HG03139 (cell line): ENCODE data around the gene PHLPP1.
A peak's percentile ranks its signal among the peaks of the same experiment; 100 is the strongest.

Experiments used
- ATAC-seq: cut with Tn5 transposase; IDR thresholded peaks from one replicate; pipeline ENCODE4 v1.9.1; 2021; ENCODE audit not compliant: unreplicated experiment

The PHLPP1 gene

DNA sequence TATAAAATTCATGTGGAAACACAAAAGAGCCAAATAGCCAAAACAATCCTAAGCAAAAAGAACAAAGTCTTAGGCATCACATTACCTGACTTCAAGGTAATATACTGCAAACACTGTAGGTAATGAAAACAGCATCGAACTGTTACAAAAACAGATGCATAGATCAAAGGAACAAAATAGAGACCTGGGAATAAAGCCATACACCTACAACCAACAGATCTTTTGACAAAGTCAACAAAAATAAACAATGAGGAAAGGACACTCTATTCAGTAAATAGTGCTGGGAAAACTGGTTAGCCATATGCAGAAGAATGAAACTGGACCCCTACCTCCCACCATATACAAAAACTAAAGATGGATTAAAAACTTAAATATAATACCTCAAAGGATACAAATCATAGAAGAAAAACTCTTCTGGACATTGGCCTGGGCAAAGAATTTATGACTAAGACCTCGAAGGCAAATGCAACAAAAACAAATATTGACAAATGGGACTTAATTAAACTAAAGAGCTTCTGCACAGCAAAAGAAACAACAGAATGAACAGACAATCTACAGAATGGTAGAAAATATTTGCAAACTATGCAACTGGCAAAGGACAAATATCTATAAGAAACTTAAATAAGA is 218.0 kb downstream of the PHLPP1 start:
- ATAC-seq, result no peak

DNA sequence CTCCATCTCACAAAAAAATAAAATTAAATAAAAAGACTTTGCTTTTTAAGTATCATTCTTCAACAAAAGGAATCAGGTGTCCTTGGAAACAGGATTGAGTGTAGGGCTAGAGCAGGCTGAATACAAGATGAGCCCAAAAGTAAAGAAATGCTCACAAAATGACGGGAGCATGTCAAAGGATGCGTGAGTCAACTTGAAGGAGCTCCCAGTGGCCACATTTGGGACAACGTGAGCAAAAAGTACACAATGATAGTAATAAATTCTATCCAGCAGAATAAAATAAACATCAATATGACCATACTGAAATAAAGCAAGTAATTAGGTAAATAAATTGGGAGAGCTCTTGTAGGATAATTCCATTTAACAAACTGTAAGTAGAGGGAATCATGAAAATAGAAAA is 220.7 kb downstream of the PHLPP1 start:
- ATAC-seq, result no peak

DNA sequence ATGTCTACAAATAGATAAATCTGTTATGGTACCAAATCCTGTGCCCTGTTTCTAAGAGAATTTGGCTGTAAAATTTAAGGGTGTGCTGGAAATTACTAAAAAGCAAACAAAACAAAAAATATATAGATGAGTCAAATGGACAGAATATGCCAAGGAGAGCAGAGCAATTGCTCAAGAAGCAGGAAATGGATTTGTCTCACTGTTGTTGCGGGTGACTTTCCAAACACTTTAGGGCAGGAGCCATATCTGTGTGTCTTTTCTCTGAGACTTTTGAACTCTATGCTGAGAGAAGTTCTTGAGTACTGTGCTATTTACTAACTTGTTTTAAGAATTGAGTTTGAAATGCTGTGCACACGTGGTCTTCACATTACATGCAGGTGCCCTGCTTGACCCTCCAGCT is 221.7 kb downstream of the PHLPP1 start:
- no peak for ATAC-seq

DNA sequence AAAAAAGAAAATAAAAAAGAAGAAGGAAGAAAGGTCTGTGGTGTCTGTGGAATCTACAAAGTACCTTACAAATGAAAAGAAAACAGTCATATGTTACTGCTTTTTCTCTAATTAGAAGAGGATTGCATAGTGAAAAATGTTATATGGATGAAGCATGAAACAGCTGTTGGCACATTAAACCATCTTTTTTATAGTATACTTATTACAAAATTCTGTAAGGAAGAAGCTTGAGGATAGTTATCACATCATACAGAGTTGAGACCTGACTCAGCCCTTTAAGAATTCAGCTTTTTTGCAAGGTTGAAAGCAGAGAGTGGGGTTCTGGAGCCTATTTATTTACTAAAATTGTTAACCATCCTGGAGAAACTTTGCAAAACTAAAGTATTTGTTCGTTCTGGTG is 222.7 kb downstream of the PHLPP1 start:
- ATAC-seq, result no peak

DNA sequence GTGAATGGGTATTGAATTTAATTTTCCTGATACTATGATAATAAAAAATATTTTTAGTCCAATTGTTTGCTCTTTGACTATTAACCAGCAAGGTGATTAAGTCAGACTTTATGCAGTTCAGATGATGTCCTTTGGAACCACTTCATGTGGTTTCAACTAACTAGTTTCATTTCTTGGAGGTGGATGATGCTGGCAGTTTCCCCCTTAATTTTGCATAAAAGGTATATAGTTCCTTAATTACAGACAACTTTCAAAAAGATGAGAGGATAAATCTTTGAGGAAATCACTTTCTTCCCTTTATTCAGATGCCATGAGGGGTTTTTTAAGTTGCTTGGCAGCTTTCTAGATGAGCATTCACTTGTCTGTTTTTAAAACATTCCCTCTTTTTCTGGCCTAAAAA is 223.1 kb downstream of the PHLPP1 start:
- ATAC-seq, result peak; percentile 68

DNA sequence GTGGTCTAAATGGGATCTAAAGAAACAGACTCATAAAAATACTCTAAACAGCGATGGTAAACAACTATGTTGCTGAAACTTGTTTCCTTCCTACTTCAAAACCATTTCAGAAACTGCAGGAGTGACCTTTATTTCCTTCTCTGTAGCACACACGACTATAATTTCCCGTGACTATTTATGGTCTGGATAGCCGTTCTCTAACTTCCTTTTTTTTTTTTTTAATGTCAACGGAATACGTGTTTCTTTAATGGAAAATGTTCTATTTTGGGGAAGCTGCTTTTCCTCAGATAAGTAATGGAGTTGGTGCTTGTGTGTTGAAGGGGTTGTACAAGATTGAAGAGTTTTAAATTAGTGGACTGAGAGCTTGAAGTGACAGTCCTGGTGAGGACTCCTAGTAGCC is 224.1 kb downstream of the PHLPP1 start:
- no peak for ATAC-seq

DNA sequence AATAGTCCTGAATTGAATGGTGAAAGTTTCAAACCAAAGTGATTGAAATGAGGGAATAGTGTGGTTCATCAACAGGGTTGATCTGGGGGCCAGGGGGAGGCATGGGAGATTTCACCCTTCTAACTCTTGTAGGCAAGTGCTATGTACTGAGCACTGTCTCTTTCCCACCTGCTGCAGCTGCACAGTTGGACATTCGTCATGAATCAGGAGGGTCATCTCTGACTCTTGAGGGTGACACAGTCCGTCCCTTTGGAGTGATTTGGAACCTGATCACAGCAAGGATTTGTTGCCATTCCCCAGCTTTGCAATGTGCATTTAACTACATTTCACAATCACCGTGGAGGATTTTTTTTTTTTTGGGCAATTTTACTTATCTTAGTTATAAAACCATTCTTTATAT is 224.6 kb downstream of the PHLPP1 start:
- no peak for ATAC-seq

DNA sequence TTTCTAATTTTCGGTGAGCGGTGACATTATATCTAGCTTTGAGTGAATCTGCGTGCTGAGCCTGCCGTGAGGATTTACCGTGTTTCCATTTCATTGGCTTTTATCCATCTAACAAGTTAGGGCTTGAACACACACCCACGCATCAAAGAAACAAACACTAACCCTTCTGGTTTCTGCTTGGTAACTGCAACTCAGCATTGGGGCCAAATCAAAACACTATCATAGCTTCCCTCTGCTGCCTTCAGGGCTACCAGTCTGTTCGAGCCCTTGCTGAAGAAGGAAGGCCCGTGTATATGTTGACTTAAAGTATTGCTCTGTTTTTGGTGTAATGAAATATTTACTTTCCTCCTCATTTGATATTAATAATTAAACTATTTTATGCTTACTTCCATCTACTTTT is 227.2 kb downstream of the PHLPP1 start:
- no peak for ATAC-seq

DNA sequence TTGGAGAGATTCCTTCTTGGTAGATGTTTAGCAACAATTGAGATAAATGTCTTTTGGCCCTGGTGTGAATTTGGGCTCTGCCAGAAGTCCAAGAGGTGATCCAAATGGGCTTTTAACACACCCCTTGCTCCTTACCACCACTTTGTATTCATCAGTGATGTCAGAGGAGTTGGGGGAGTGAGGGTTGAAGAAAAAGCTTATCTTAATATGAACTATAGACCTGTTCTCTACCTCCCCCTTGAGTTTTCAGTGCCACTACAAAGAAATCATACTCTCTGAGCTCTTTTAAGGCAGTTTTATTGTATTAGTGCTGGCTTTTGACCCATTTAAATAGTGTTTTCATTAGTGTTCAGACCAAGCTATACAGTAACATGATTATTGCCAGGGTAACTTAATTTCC is 229.1 kb downstream of the PHLPP1 start:
- ATAC-seq, result no peak

DNA sequence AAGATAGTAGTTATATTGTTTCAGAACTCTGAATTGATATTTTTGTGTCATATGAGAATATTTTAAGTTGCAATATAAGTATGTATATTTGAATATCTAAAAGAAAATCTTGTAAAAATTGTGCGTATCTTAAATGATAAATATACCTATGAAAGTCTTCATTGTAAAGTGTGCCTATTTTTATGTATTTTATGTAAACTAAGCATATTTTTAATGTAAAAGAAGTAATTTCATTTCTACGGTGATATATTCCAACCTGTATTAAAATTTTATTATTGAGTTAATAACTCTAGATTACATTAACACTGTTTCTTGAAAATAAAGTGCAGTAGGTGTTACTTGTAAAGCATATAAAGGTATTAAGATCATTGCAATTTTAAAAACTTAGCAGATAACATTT is 233.4 kb downstream of the PHLPP1 start:
- no peak for ATAC-seq

DNA sequence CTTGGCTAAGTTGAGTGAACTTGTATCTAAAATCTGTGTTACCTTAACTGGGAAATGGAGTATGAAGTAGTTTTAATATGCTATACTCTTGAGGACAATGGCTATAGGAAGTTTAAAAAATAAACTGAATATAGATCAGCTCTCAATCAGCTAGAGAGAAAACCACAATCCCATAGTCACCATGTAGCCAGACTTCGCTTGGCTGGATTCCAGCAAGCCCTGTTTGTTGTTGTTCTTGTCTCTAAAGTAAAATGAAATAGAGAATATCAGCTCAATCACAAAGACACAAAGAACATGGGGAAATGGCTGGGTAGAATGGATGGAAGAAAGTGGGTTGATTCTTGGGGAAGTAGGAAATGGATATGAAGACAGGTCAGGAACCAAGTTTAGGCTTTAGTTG is 234.9 kb downstream of the PHLPP1 start:
- no peak for ATAC-seq

DNA sequence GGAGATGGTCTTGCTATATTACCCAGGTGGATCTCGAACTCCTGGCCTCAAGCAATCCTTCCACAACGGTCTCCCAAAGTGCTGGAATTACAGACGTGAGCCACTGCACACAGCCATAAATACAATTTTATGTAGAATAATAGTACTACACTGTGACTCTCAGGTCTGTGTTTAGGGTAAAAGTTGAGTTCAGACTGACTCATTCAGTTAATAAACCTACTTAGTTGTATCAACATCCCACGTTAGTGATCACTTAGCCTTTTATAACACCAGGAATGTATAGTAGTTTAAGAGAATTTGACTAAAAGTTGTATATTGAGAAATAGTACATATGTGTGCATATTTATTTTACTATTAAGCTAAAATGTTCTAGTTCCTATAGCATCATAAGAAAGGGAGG is 237.5 kb downstream of the PHLPP1 start:
- ATAC-seq, result no peak

DNA sequence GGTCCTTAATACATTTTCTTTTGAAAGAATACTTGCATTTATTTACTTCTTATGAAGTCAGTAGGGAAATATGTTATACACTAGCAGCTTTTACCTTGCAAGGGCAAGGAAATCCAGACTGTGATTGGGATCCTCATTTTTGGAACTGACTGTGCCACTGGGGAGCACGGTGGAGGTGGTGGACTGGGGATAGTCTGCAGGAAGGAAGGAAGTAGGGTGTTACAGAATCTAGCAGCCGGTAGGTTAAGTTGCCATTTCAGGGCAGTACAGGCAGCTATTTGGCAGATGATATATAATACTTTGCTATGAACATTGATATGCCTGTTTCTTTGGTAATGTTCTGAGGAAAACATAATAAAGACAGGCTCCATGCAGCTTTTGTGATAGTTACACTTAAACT is 238.3 kb downstream of the PHLPP1 start:
- ATAC-seq, result no peak

DNA sequence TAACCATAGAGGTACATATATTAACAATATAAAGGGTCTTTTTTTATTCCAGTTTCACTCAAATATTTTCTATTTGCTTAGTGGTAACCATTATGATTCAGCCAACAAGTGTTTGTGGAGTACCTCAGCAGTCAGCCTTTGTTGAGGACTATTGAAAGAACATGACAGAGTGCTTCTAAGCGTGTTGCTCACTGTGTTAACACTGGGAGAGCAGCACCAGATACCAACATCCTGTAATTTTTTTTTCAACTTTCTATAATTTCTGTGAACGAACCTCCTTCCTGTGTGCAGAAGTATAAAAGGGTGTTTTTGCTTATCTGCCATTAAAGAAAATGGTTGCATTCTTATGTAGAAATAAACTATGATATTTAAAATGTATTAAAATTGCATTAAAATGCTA is 239.0 kb downstream of the PHLPP1 start:
- no peak for ATAC-seq

DNA sequence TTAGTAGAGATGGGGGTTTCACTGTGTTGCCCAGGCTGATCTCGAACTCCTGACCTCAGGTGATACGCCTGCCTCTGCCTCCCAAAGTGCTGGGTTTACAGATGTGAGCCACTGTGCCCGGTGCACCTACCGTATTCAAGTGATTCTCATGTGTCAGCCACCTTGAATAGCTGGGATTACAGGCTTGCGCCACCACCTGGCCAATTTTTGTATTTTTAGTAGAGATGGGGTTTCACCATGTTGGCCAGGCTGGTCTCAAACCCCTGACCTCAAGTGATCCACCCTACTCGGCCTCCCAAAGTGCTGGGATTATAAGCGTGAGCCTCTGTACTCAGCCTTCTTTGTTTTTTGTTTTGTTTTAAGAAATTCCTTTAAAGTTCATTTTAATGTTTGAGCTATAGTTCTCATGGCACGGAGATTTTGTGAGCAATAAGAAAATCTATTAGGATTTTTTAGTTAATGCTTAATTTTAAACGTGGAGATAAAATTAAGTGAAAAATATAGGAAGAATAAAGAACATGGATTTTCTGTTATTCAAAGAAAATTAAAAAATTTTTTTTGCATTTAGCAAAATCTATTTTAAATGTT is 242.6 kb downstream of the PHLPP1 start:
- no peak for ATAC-seq

DNA sequence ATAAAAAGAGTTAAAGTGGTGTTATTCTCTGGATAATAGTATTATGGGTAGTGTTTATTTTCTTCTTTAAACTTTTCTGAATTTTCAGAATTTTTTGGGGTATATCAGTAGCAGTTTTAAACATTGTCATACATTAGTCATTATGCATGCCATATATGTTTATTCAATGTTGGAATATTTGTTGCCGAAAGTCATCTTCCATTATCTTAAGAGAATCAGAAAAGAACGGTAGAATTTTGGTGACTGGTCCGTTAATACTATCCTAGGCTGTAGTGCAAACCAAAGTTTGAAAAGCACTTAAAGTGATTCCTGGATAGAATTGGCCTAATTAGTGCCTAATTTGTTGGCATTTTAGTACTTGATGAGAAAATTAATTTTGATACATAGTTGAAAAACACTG is 244.1 kb downstream of the PHLPP1 start:
- no peak for ATAC-seq

DNA sequence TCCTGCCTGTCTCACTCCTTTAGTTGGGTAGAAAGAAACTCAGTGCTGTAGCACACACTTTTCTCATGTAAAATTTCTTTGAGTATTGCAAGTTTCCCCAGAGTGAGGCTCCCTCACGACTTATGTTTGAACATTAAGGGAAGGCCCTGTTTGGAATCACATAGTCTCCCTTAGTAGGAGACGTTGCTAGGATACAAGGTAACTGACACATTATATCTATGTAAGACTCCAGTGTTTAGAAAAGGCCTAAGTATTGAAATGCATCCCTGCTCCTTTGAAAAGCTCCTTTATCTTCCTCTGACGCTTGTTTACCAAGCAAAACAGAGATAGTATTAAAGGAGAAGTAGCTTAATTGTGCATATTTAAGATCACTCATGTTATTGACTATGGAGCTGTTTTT is 248.2 kb downstream of the PHLPP1 start:
- ATAC-seq, result no peak

DNA sequence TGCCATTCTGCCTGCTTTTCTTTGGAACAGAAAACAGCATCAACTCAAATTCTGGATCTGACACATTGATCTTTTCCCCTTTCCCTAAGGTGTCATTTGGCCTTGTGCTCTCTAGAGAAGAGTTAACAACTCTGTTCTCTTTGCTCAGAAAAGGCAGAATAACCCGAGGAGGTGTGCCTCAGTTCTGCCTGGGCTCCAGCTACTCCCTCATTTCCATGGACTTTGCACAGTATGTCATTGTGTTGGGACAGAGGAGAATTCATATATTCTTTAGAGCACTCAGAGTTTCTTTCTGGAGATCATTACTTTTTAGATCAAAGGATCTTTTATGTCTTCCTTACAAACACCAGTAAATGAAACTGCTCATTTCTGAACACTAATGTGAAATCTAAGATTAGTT is 249.1 kb downstream of the PHLPP1 start:
- ATAC-seq, result no peak

DNA sequence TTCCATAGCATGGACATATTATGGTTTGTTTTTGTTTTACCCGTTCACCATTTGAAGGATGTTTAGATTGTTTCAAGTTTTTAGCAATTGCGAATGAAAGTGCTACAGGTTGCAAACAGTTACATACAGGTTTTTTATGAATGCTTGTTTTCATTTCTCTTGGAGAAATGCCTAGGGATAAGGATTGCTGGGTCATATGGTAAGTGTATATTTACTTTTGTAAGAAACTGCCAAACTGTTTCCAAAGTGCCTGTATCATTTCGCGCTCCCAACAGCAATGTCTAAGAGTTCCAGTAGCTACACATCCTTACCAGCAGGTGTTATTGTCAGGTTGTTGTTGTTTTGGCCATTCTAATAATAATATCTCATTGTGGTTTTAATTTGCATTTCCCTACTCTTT is 251.7 kb downstream of the PHLPP1 start:
- ATAC-seq, result no peak

DNA sequence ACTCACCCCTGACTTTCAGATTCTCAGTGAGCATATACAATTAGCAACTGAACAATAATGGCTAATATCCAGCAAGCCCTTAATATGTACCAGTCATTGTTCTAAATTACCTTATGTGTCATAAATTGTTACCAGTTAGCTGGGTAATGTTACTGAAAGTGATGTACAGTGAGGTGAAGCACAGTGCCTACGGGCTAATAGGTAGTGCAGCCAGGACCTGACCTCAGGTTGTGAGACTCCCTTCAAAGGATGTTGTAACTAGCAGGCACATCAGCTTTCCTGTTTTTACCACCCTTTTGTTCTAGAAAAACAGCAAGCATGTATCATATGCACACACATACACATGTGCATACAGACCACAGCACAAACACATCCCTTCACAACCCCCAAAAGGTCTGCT is 258.3 kb downstream of the PHLPP1 start:
- no peak for ATAC-seq

DNA sequence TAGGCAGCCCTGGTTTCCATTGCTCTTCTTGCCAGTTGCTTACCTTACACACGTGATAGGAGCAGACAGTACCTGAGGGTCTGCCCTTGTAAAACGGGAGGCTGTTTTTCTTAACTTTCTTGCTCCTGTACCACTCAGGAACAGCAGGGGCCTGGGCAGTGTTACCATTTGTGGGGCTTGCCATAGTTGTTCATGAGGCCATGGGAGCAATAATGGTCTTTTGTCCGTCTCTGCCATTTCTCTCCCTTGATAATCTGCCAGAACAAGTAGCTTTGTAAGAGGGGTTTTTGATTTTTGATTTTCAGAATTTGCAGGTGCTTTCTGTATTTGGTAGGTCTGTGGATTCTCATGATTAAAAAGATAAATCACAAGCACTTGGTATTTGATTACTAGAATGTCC is 259.0 kb downstream of the PHLPP1 start:
- ATAC-seq, result no peak

DNA sequence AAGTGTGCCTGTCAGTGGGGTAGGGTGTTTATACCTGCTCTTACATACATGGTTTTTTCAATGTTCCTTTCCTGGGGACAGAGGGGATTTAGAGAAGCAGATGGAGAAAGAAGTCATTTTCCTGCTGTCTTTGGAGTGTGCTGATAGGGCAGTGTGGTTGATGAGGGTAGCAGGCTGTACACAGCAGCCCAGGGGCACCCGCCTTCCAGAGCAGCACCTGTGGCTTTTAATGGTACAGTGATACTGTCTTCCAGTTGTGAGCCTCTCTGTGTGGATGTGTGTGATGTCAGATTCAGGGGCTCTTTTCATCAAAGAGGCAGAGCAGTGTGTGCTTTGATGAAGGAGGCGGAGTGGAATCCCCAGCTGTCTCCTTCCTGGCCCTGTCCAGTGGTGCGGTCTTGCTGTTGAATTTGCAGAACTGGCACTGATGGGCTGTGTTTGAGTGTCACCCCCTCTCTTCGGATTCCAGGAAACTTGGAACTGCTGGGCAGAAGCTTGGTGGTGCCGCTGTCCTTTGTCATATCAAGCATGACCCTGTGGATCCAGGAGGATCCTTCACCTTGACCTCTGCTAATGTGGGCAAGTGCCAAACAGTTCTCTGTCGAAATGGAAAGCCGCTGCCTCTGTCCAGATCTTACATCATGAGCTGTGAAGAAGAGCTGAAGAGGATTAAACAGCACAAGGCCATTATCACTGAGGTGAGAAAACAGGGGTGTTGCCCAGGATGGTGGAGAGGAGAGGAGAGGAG is 259.8 kb downstream of the PHLPP1 start:
- no peak for ATAC-seq

DNA sequence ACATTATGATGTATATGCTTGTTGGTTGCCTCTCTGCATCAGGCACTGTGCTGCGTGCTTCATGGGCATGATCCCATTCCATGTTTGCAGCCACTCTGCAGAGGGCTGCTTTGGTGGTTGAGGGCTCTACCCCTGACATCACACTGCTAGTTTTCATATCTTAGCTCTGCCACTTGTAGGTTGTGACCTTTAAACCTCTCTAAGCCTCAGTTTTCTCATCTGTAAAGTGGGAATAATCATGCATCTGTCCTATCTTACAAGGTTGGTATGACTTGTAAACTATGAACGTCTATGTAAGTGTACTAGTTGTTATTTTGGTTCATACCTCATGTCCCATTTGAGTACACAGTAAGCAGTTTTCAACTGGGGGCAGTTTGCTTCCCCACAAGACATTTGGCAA is 260.4 kb downstream of the PHLPP1 start:
- ATAC-seq, result no peak
